CD4-positive, CD25-positive, alpha-beta regulatory T cell (primary cell): ENCODE results near the gene SATB2. TPM values are rescaled to one million over a fixed set of nuclear protein-coding genes. Genes with fewer than 3 reads are reported as not detected.

Experiments
- ATAC-seq, 2 donors: fragments of 150-1000 bp; cut with Tn5 transposase; one replicate each; pipeline ENCODE4 v1.10.0; 2021; ENCODE audit warnings: low read depth in 2 of 2, moderate number of reproducible peaks in 2 of 2, moderate library complexity in 1 of 2
- DNase-seq, 3 donors: peaks; one replicate each; pipeline versions ENCODE4 v3.0.0 to v3.0.0-alpha.2; 2012 to 2022; ENCODE audit warnings: mixed read lengths in 1 of 3
- H3K27ac ChIP-seq: one replicate; pipeline ENCODE4 v1.7.0; 2013; ENCODE audit warnings: mild to moderate bottlenecking, low read length; ENCODE audit not compliant: insufficient read depth, poor library complexity, severe bottlenecking
- H3K27me3 ChIP-seq: one replicate; pipeline ENCODE4 v1.7.0; 2013; ENCODE audit warnings: low read length; ENCODE audit not compliant: control insufficient read depth, insufficient read depth
- H3K36me3 ChIP-seq: one replicate; pipeline ENCODE4 v1.7.0; 2013; ENCODE audit warnings: mild to moderate bottlenecking, low read length, moderate library complexity; ENCODE audit not compliant: control insufficient read depth, insufficient read depth
- H3K4me1 ChIP-seq: 2 replicates; pipeline ENCODE4 v1.7.0; 2013; ENCODE audit warnings: mild to moderate bottlenecking, low read length; ENCODE audit not compliant: insufficient read depth, control insufficient read depth, poor library complexity, severe bottlenecking
- H3K4me3 ChIP-seq: one replicate; pipeline ENCODE4 v1.7.0; 2013; ENCODE audit warnings: low read depth, mild to moderate bottlenecking, low read length, moderate library complexity
- H3K9me3 ChIP-seq, 2 experiments: 1 replicate in 1 of 2; 2 replicates in 1 of 2; pipeline ENCODE4 v1.7.0; 2013; ENCODE audit warnings: low read length in 2 of 2, mild to moderate bottlenecking in 1 of 2, moderate library complexity in 1 of 2; ENCODE audit not compliant: control insufficient read depth in 2 of 2
- H3K27ac Mint-ChIP-seq, 3 donors: one replicate each; pipeline ENCODE4 v1.8.0; 2020 to 2022; ENCODE audit warnings: mild to moderate bottlenecking in 3 of 3, mixed read lengths in 3 of 3, moderate library complexity in 2 of 3
- H3K27me3 Mint-ChIP-seq: one replicate; pipeline ENCODE4 v1.8.0; 2022; ENCODE audit warnings: mild to moderate bottlenecking, mixed read lengths
- H3K36me3 Mint-ChIP-seq: one replicate; pipeline ENCODE4 v1.8.0; 2020; ENCODE audit warnings: mixed read lengths
- H3K4me1 Mint-ChIP-seq, 4 donors: one replicate each; pipeline ENCODE4 v1.8.0; 2020 to 2022; ENCODE audit warnings: mixed read lengths in 4 of 4, mild to moderate bottlenecking in 1 of 4
- H3K4me3 Mint-ChIP-seq, 4 donors: one replicate each; pipeline ENCODE4 v1.8.0; 2020 to 2022; ENCODE audit warnings: mild to moderate bottlenecking in 4 of 4, mixed read lengths in 4 of 4, moderate library complexity in 3 of 4
- H3K9me3 Mint-ChIP-seq, 7 donors: one replicate each; pipeline ENCODE4 v1.8.0; 2020 to 2022; ENCODE audit warnings: mixed read lengths in 7 of 7, mild to moderate bottlenecking in 3 of 7, moderate library complexity in 2 of 7
- polyA plus RNA-seq, 4 donors: library from polyadenylated mRNA; unstranded; fragments of 300-500 nt; fragmentation: Illumina TruSeq; gene quantifications; one replicate each; pipeline ENCODE4 v1.2.3, GENCODE V29; 2021
- total RNA-seq: library from RNA; stranded (reverse); gene quantifications from one replicate; pipeline ENCODE4 v1.2.3, GENCODE V29; 2022

Gene SATB2
- total and polyA plus RNA-seq, 5 donors from 2014 or later = 0.05 TPM; not detected in 4

DNA sequence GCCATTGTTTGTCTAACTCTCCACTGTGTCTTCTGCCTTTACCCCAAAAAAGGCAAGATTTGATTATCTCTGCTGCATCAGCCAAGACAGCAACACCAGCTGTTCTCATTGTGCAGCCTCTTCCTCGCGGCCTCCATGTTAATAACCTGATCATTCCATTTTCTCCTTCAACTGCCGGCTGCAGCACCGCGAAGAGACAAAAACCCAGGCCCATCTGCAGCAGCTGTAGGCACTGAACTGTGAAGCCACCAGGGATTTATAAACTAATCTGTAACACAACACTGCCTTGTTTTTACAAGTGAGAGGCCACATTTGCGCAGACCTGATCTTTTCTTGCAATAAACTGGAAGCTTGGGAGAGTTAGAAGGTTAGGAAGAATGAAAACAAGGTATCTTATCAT is 147.8 kb downstream of the SATB2 start:
- no peak overlapping the region for H3K27ac Mint-ChIP-seq

DNA sequence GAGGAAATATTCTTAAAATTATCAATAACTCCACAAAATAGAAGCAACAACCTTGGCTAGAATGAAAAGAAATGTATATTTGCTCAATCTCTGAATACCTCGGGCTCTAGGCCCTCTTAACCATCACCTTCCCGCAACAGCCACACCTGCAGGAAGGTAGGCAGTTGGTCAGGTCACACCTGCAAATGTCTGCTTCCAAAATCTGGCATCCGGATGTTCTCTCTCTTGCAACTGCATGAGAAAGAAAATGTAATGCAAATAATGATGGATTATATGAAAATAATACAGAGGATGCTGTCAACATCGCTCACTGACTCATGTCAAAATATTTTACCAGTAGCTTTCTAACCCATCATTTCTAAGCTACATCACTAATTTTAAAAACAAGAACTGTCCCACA is 148.3 kb downstream of the SATB2 start:
- Histone ChIP-seq H3K27ac (no peak overlapping the region), H3K36me3 (no peaks in the 10 kb centered on the region), H3K4me1 (no peaks in the 10 kb centered on the region), H3K9me3 (no peaks in the 10 kb centered on the region), H3K4me3 (no peak overlapping the region), H3K27me3 (no peaks in the 10 kb centered on the region)
- DNase-seq = no peak
- H3K4me1 Mint-ChIP-seq = no peaks in the 10 kb centered on the region
- no peak overlapping the region for H3K27ac Mint-ChIP-seq
- H3K4me3 Mint-ChIP-seq = no peak overlapping the region
- H3K9me3 Mint-ChIP-seq = peaks cover 0 to 5% (median 0%) of the 10 kb centered on the region in 7 donors
- no peak for ATAC-seq
- no peaks in the 10 kb centered on the region for H3K27me3 Mint-ChIP-seq
- no peaks in the 10 kb centered on the region for H3K36me3 Mint-ChIP-seq

More for the DNA sequence above, 147.8 kb downstream of the SATB2 start:
- DNase-seq (no peak), ATAC-seq (no peak)
- no peaks in the 10 kb centered on the region for H3K9me3 ChIP-seq
- H3K4me3 ChIP-seq = no peak overlapping the region
- peaks cover 0 to 5% (median 0%) of the 10 kb centered on the region in 7 donors for H3K9me3 Mint-ChIP-seq
- H3K27me3 Mint-ChIP-seq = no peaks in the 10 kb centered on the region
- H3K36me3 Mint-ChIP-seq = no peaks in the 10 kb centered on the region
- no peak overlapping the region for H3K27ac ChIP-seq
- H3K4me1 ChIP-seq = no peaks in the 10 kb centered on the region
- no peak overlapping the region for H3K4me3 Mint-ChIP-seq
- no peaks in the 10 kb centered on the region for H3K4me1 Mint-ChIP-seq
- H3K27me3 ChIP-seq = no peaks in the 10 kb centered on the region
- no peaks in the 10 kb centered on the region for H3K36me3 ChIP-seq

DNA sequence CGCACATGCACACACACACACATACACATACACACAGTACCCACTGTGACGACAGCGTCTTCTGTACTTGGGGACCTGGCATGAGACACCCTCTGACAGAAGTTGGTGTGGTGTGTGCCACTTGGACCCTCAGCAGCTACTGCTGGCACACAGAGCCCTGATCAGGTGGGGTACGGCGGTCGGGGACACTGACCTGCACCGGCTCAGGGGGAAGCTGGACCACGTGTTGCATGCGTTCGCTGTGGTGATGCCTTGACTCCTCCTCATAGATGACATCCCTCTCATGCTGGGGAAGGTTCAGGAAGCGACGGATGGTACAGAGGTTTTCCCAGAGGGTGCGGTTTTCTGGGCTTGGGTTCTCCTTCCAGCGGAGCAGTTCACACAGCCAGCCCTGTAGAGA is 149.2 kb downstream of the SATB2 start:
- Mint-ChIP-seq H3K4me1 (no peaks in the 10 kb centered on the region), H3K27ac (no peak overlapping the region), H3K9me3 (peaks cover 0 to 5% (median 0%) of the 10 kb centered on the region in 7 donors), H3K36me3 (no peaks in the 10 kb centered on the region), H3K4me3 (no peak overlapping the region), H3K27me3 (no peaks in the 10 kb centered on the region)
- H3K4me1 ChIP-seq = no peaks in the 10 kb centered on the region
- H3K27me3 ChIP-seq = no peaks in the 10 kb centered on the region
- no peaks in the 10 kb centered on the region for H3K9me3 ChIP-seq
- no peaks in the 10 kb centered on the region for H3K36me3 ChIP-seq
- no peak overlapping the region for H3K27ac ChIP-seq
- DNase-seq = no peak
- no peak for ATAC-seq
- no peak overlapping the region for H3K4me3 ChIP-seq

DNA sequence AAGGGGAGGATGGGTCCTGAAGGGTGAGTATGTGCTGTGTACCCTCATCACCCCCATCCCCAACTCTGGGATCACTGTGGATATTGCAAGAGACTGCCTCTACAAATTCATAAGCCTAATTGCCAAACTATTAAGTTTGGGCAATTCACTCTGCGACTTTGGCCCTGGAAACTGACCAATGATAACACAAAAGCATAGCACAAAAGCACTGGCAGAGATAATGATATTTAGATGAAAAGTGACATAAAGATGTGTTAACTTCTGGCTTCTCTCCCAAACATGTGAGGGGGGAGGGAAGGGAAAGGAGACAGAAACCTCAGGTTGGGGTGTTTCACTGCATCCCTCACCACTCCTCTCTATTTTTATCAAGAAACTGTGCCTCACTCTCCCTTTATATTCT is 150.3 kb downstream of the SATB2 start:
- H3K36me3 Mint-ChIP-seq = no peaks in the 10 kb centered on the region

DNA sequence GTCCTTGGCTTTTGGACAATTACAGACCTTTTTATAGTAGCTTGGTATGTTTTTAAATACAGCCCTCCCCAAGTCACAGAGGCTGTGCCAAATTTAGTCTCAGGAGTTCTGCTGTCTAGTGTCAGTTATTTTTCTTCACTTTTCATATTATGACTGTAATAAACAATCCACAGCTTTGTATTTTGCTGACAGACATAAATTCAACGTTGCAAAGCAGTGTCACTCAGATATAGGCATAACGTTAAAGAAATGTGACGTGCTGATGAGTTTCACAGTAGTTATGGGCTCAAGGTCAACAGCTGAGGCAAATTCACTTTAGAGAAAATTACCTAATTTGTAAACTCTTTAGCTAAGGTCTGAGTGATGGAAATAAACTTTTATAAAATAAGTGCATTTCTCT is 151.6 kb downstream of the SATB2 start:
- ATAC-seq (no peak), DNase-seq (no peak)
- H3K36me3 ChIP-seq = no peaks in the 10 kb centered on the region
- Mint-ChIP-seq H3K4me1 (no peaks in the 10 kb centered on the region), H3K36me3 (no peaks in the 10 kb centered on the region), H3K9me3 (peaks cover 0 to 4% (median 0%) of the 10 kb centered on the region in 7 donors), H3K27me3 (no peaks in the 10 kb centered on the region), H3K27ac (no peak overlapping the region), H3K4me3 (no peak overlapping the region)
- no peaks in the 10 kb centered on the region for H3K27me3 ChIP-seq
- no peak overlapping the region for H3K27ac ChIP-seq
- H3K4me3 ChIP-seq = no peak overlapping the region
- H3K4me1 ChIP-seq = no peaks in the 10 kb centered on the region
- no peaks in the 10 kb centered on the region for H3K9me3 ChIP-seq

More for the DNA sequence above, 150.3 kb downstream of the SATB2 start:
- Mint-ChIP-seq H3K4me3 (no peak overlapping the region), H3K27me3 (no peaks in the 10 kb centered on the region), H3K9me3 (peaks cover 0 to 4% (median 0%) of the 10 kb centered on the region in 7 donors), H3K4me1 (no peaks in the 10 kb centered on the region), H3K27ac (no peak overlapping the region)
- H3K27ac ChIP-seq = no peak overlapping the region
- no peaks in the 10 kb centered on the region for H3K27me3 ChIP-seq
- DNase-seq = no peak
- no peaks in the 10 kb centered on the region for H3K4me1 ChIP-seq
- H3K36me3 ChIP-seq = no peaks in the 10 kb centered on the region
- H3K9me3 ChIP-seq = no peaks in the 10 kb centered on the region
- H3K4me3 ChIP-seq = no peak overlapping the region
- ATAC-seq = no peak

DNA sequence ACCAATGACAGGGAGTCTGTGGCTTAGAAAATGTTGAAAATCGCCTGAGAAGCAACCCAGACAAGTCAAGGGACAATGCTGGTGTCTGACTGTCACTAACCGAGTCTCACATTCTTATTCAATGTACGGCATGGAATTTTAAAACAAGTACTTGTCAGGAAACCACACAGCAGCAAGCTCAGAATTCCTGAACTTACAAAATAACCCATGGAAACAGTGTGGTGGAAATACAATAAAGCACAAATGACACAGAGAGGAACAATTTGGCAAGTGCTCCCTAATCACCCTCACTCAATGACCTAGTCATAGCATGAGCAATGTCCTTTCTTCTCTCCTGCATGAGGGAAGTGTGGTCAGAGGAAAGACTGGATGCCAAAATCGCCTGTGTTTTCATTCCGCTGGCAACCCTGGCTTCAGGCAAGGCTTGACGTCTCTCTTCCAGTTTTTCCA is 154.0 kb downstream of the SATB2 start:
- no peak for ATAC-seq
- Histone ChIP-seq H3K4me1 (no peaks in the 10 kb centered on the region), H3K9me3 (no peaks in the 10 kb centered on the region), H3K4me3 (no peak overlapping the region), H3K27ac (no peak overlapping the region), H3K36me3 (no peaks in the 10 kb centered on the region), H3K27me3 (no peaks in the 10 kb centered on the region)
- Mint-ChIP-seq H3K4me3 (no peak overlapping the region), H3K9me3 (peaks cover 0 to 4% (median 0%) of the 10 kb centered on the region in 7 donors), H3K4me1 (no peaks in the 10 kb centered on the region), H3K36me3 (no peaks in the 10 kb centered on the region), H3K27ac (no peak overlapping the region), H3K27me3 (no peaks in the 10 kb centered on the region)
- DNase-seq = no peak

- H3K9me3 Mint-ChIP-seq = peaks cover 0 to 4% (median 0%) of the 10 kb centered on the region in 7 donors
- no peak overlapping the region for H3K4me3 Mint-ChIP-seq
- H3K36me3 ChIP-seq = no peaks in the 10 kb centered on the region
- H3K27me3 Mint-ChIP-seq = no peaks in the 10 kb centered on the region
- no peak for DNase-seq
- H3K27me3 ChIP-seq = no peaks in the 10 kb centered on the region
- no peaks in the 10 kb centered on the region for H3K9me3 ChIP-seq
- no peak overlapping the region for H3K27ac Mint-ChIP-seq
- no peaks in the 10 kb centered on the region for H3K4me1 Mint-ChIP-seq
- ATAC-seq = no peak
- no peak overlapping the region for H3K4me3 ChIP-seq
- H3K27ac ChIP-seq = no peak overlapping the region
- no peaks in the 10 kb centered on the region for H3K4me1 ChIP-seq
- no peaks in the 10 kb centered on the region for H3K36me3 Mint-ChIP-seq
Observed at GRCh38 chr2:199302851-199303250, 154.9 kb downstream of the SATB2 start.

DNA sequence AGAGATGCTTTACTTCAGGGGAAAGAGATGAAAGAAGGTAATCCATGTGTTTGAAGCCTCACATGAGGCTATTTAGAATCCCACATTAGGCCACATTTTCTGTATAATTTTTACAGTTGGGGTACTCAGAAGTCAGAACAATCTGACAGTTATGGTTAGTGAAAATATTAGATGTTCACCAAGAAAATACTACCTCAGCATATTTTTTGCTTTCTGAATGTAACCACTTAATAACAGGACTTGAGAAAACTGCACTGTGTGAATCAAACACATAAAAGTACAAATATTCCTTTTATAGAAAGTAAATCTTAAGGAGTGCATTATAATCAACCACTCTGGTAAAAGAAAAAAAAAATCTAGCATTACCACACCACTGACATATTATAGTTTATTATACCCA is 169.3 kb downstream of the SATB2 start:
- H3K36me3 ChIP-seq = no peaks in the 10 kb centered on the region
- no peaks in the 10 kb centered on the region for H3K9me3 ChIP-seq
- no peak overlapping the region for H3K27ac Mint-ChIP-seq
- H3K27me3 ChIP-seq = no peaks in the 10 kb centered on the region
- H3K9me3 Mint-ChIP-seq = peaks cover 0 to 4% (median 0%) of the 10 kb centered on the region in 7 donors
- H3K36me3 Mint-ChIP-seq = no peaks in the 10 kb centered on the region
- no peaks in the 10 kb centered on the region for H3K4me1 ChIP-seq
- no peak overlapping the region for H3K27ac ChIP-seq
- no peak overlapping the region for H3K4me3 Mint-ChIP-seq
- H3K4me1 Mint-ChIP-seq = no peaks in the 10 kb centered on the region
- H3K27me3 Mint-ChIP-seq = peaks cover 5% of the 10 kb centered on the region
- no peak overlapping the region for H3K4me3 ChIP-seq
- DNase-seq = no peak
- ATAC-seq = no peak
